HG03139 (cell line): Measurements from ENCODE around the gene GRB7.
"Not testable (repeated sequence)": the region's sequence is repeated elsewhere in the genome, so short reads cannot be mapped to it uniquely, and the experiment has no call there.

Source experiments
- ATAC-seq: cut with Tn5 transposase; IDR thresholded peaks from one replicate; pipeline ENCODE4 v1.9.1; 2021; ENCODE audit not compliant: unreplicated experiment

The GRB7 gene

GRCh38 chr17:39751016-39751543, 13.3 kb downstream of the GRB7 start:
- no peak for ATAC-seq

GRCh38 chr17:39751637-39752036, 13.9 kb downstream of the GRB7 start:
- ATAC-seq, result no peak

- no peak for ATAC-seq
Measured at GRCh38 chr17:39752241-39752881, 14.6 kb downstream of the GRB7 start.

GRCh38 chr17:39753514-39754160, 15.9 kb downstream of the GRB7 start:
- ATAC-seq, result peak; percentile 3

- ATAC-seq, result peak; percentile 44
Measured at GRCh38 chr17:39754161-39754957, 16.6 kb downstream of the GRB7 start.

- no peak for ATAC-seq
Measured at GRCh38 chr17:39754958-39755553, 17.3 kb downstream of the GRB7 start.

- ATAC-seq, result no peak
Measured at GRCh38 chr17:39755554-39756379, 18.0 kb downstream of the GRB7 start.

- ATAC-seq, result no peak
Measured at GRCh38 chr17:39756380-39757079, 18.8 kb downstream of the GRB7 start.

- ATAC-seq, result no peak
Measured at GRCh38 chr17:39757176-39757662, 19.5 kb downstream of the GRB7 start.

GRCh38 chr17:39757931-39758873, 20.5 kb downstream of the GRB7 start:
- ATAC-seq, result no peak

GRCh38 chr17:39759204-39759603, 21.5 kb downstream of the GRB7 start:
- no peak for ATAC-seq

- no peak for ATAC-seq
Measured at GRCh38 chr17:39761861-39762496, 24.2 kb downstream of the GRB7 start.

GRCh38 chr17:39763051-39763820, 25.5 kb downstream of the GRB7 start:
- ATAC-seq, result no peak

GRCh38 chr17:39764171-39764570, 26.4 kb downstream of the GRB7 start:
- ATAC-seq, result not testable (repeated sequence)

- no peak for ATAC-seq
Measured at GRCh38 chr17:39765175-39765574, 27.4 kb downstream of the GRB7 start.

- ATAC-seq, result no peak
Measured at GRCh38 chr17:39765766-39766165, 28.0 kb downstream of the GRB7 start.

- ATAC-seq, result no peak
Measured at GRCh38 chr17:39767147-39767546, 29.4 kb downstream of the GRB7 start.
